Body of pancreas (tissue), 4 donors: Measurements from ENCODE around the gene PAX9. TPM values are rescaled to one million over a fixed set of nuclear protein-coding genes. Genes with fewer than 3 reads are reported as not detected.

ENCODE experiments used
- ATAC-seq: fragments of 150-250 bp; one replicate; pipeline ENCODE4 v1.9.1; 2016
- DNase-seq, 4 donors: peaks; one replicate each; pipeline ENCODE4 v3.0.0-alpha.2; 2019
- H3K27ac ChIP-seq, 4 donors: fragments of 200-600 bp; sonication (generic); 1 replicate in 3 of 4; 2 replicates in 1 of 4; pipeline versions ENCODE4 v1.5.1 to v1.6.1; 2016 to 2019; ENCODE audit warnings: mild to moderate bottlenecking in 1 of 4, mixed read lengths in 1 of 4, moderate library complexity in 1 of 4
- H3K27me3 ChIP-seq, 2 donors: fragments of 200-600 bp; sonication (generic); one replicate each; pipeline ENCODE4 v1.6.0; 2016; ENCODE audit warnings: mild to moderate bottlenecking in 1 of 2
- H3K36me3 ChIP-seq, 2 donors: fragments of 200-600 bp; sonication (generic); replicated peaks in 1 of 2; 2 replicates each; pipeline ENCODE4 v1.5.1; 2016; ENCODE audit warnings: low read depth in 2 of 2; ENCODE audit not compliant: insufficient read depth in 1 of 2
- H3K4me1 ChIP-seq: fragments of 200-600 bp; sonication (generic); one replicate; pipeline ENCODE4 v1.6.0; 2016
- H3K4me3 ChIP-seq, 2 donors: fragments of 200-600 bp; sonication (generic); 1 replicate in 1 of 2; 2 replicates in 1 of 2; pipeline ENCODE4 v1.5.1; 2016 to 2019
- H3K9me3 ChIP-seq, 3 donors: fragments of 200-600 bp; sonication (generic); 1 replicate in 2 of 3; 2 replicates in 1 of 3; pipeline ENCODE4 v1.5.1; 2016
- CTCF ChIP-seq, 7 experiments: fragments of 450-650 bp in 4 of 7; fragments of 200-600 bp in 3 of 7; sonication (generic) in 3 of 7; IDR thresholded peaks; one replicate each; pipeline ENCODE4 v1.5.1; 2016 to 2019; ENCODE audit warnings: antibody characterized with exemption in 7 of 7
- POLR2A ChIP-seq, 3 donors: fragments of 450-650 bp; IDR thresholded peaks; one replicate each; pipeline ENCODE4 v1.6.1; 2016; ENCODE audit warnings: antibody characterized with exemption in 3 of 3, mild to moderate bottlenecking in 2 of 3
- WGBS, 2 donors: methylation state at CpG; one replicate each; pipeline ENCODE4 v1.1.5; 2017; 5-methylcytosine and 5-hydroxymethylcytosine counted together
- intact Hi-C: fragments of 100-400 bp; cut with DNase I; formaldehyde crosslinking; loops from one replicate; pipeline ENCODE4 v1.15.1; 2023
- total RNA-seq, 2 donors: library from RNA; depleted of rRNA; stranded (reverse); fragments of >200 nt; gene quantifications; one replicate each; pipeline ENCODE4 v1.1.0, GENCODE V29; 2016

Gene PAX9
- total RNA-seq, 2 donors from 2014 or later = not detected

DNA sequence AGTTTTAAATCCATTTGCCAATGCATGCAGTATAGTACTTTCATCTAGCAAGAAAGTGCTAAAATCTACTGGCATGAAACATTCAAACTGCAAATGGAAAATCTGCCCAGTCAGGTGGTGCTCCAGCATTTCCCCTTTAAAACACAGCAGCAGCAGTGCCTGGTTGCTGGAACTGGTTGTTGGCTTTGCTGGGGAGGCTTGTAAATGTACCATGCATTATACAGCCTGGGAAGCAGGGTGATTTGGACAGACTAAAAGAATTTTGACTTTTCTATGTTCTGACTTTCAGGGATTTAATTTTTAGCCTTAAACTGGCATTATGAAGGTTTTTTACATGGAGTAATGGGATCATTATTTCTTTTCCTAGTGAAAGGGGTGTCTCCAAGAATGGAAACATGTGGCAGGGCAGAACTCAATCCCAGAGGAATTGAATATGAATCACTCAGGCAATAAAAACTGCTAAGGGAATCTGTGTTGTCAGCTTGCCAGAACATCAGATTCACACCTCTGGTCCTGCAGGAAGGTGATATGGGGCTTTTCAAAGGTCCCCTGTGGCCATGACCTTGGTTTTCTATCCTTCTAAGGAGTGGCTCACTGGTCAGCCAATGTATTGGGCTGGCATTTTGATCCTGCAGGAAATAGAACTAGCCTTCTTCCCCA is 9.0 kb upstream of the PAX9 start:
- intact Hi-C loops = loop anchor here (10.0 kb wide), 1 partner anchor 502 kb away; no protein-coding TSS in a partner anchor
- no peaks in the 10 kb centered on the region for H3K9me3 ChIP-seq
- H3K36me3 ChIP-seq = no peaks in the 10 kb centered on the region
- ATAC-seq (no peak), DNase-seq (no peak)
- no peak for TF ChIP-seq CTCF (IDR thresholded peaks at IDR 0.05)
- TF ChIP-seq POLR2A (IDR thresholded peaks at IDR 0.05) = no peak
- peaks cover 0 to 64% of the 10 kb centered on the region in 2 donors for H3K27me3 ChIP-seq
- no peak overlapping the region for H3K4me3 ChIP-seq
- no peak overlapping the region for H3K27ac ChIP-seq
- H3K4me1 ChIP-seq = peaks cover 28% of the 10 kb centered on the region

DNA sequence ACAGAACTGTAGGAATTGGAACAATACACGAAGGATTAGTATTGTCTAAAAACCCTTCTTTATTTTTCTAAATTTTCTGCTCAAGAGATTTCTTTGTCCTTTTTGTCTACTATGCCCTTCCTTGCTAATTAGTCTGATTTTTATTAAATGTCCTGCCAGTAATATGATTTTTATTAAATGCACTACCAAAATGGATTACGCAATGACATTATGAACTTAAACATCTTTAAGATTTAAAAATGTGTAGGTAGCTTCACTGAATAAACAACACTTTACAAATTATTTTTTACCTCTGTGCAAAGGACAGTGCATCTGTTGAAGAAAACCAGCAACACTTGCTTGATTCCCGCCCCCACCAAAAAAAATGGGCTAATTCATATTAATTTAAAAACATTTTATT is 8.2 kb upstream of the PAX9 start:
- DNase-seq (no peak), ATAC-seq (no peak)
- no peaks in the 10 kb centered on the region for H3K36me3 ChIP-seq
- H3K27me3 ChIP-seq = peaks cover 0 to 64% of the 10 kb centered on the region in 2 donors
- TF ChIP-seq CTCF (IDR thresholded peaks at IDR 0.05) = no peak
- no peak for TF ChIP-seq POLR2A (IDR thresholded peaks at IDR 0.05)
- H3K27ac ChIP-seq = no peak overlapping the region
- peaks cover 28% of the 10 kb centered on the region for H3K4me1 ChIP-seq
- intact Hi-C loops = loop anchor here (10.0 kb wide), 1 partner anchor 501 kb away; no protein-coding TSS in a partner anchor
- no peak overlapping the region for H3K4me3 ChIP-seq
- no peaks in the 10 kb centered on the region for H3K9me3 ChIP-seq
- 24 to 29% methylated on average over 3 of the region's 3 CpGs for WGBS, 2 donors

- Histone ChIP-seq H3K36me3 (no peaks in the 10 kb centered on the region), H3K27ac (no peak overlapping the region), H3K27me3 (peaks cover 0 to 64% of the 10 kb centered on the region in 2 donors), H3K4me1 (peaks cover 32% of the 10 kb centered on the region), H3K9me3 (no peaks in the 10 kb centered on the region), H3K4me3 (no peak overlapping the region)
- DNase-seq (no peak), ATAC-seq (no peak)
- 7 to 9% methylated on average over 24 to 31 of the region's 31 CpGs for WGBS, 2 donors
- TF ChIP-seq CTCF (IDR thresholded peaks at IDR 0.05) (no peak), POLR2A (IDR thresholded peaks at IDR 0.05) (no peak)
- intact Hi-C loops = loop anchor here (10.0 kb wide), 1 partner anchor 501 kb away; no protein-coding TSS in a partner anchor
These were observed 7.5 kb upstream of the PAX9 start for GRCh38 chr14:36653962-36654793.

GRCh38 chr14:36654794-36655381 is 6.8 kb upstream of the PAX9 start:
- Histone ChIP-seq H3K27me3 (peaks cover 0 to 64% of the 10 kb centered on the region in 2 donors), H3K27ac (no peak overlapping the region), H3K36me3 (no peaks in the 10 kb centered on the region), H3K4me3 (no peak overlapping the region), H3K4me1 (peaks cover 32% of the 10 kb centered on the region), H3K9me3 (no peaks in the 10 kb centered on the region)
- TF ChIP-seq POLR2A (IDR thresholded peaks at IDR 0.05) (no peak), CTCF (IDR thresholded peaks at IDR 0.05) (no peak)
- DNase-seq = no peak
- WGBS, 2 donors = 3 to 17% methylated on average over 19 to 34 of the region's 34 CpGs
- ATAC-seq = no peak
- intact Hi-C loops = loop anchor here (10.0 kb wide), 1 partner anchor 500 kb away; no protein-coding TSS in a partner anchor
